ENCODE results near the gene CCDC85B. TPM values are rescaled to one million over a fixed set of nuclear protein-coding genes. Genes with fewer than 3 reads are reported as not detected.

The CCDC85B gene
- total and polyA plus RNA-seq, 10 donors: 38.7 to 131 (median 51.3) TPM

DNA sequence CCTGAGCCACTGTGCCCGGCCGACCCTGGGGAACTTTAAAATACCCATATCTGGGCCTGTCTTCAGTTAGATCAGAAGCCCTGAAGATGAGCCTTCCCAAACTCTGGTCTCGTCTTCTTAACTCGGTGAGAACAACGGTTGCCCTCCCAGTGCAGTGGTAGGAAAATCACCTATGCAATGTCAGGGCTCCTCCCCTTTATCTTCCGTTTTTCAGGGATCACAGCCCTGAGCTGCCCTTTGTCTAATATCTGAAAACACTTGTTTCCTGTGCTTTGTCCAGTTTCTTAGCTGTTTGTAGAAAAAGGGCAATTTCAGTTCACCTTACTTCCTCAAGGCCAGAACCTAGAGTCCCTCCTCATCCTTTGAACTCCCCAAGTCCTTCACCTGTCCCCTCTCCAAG is 38.2 kb downstream of the CCDC85B start:
- Histone ChIP-seq H3K4me3 (peak overlapping the region in 1 of 8 donors; percentile 59), H3K36me3 (peaks cover 0 to 19% (median under 1%) of the 10 kb centered on the region in 6 donors), H3K4me1 (peaks cover 12 to 28% (median 20%) of the 10 kb centered on the region in 6 donors), H3K27ac (peak overlapping the region; percentile 76 to 94 (median 86)), H3K27me3 (replicated peaks in 1 of 7) (no peaks in the 10 kb centered on the region), H3K9me3 (no peaks in the 10 kb centered on the region)
- TF ChIP-seq POLR2AphosphoS5 (IDR thresholded peaks at IDR 0.05) (no peak), POLR2A (IDR thresholded peaks at IDR 0.05) (no peak), CTCF (IDR thresholded peaks at IDR 0.05 in 8 of 11, conservative IDR thresholded peaks at IDR 0.05 in 3 of 11) (no peak)
- WGBS, 5 donors: 31 to 48% (median 33%) methylated on average over 6 of the region's 6 CpGs
- no peak for DNase-seq
- intact Hi-C loops (cut with DNase I; ENCODE audit: low total_unique reads): no loop called here

DNA sequence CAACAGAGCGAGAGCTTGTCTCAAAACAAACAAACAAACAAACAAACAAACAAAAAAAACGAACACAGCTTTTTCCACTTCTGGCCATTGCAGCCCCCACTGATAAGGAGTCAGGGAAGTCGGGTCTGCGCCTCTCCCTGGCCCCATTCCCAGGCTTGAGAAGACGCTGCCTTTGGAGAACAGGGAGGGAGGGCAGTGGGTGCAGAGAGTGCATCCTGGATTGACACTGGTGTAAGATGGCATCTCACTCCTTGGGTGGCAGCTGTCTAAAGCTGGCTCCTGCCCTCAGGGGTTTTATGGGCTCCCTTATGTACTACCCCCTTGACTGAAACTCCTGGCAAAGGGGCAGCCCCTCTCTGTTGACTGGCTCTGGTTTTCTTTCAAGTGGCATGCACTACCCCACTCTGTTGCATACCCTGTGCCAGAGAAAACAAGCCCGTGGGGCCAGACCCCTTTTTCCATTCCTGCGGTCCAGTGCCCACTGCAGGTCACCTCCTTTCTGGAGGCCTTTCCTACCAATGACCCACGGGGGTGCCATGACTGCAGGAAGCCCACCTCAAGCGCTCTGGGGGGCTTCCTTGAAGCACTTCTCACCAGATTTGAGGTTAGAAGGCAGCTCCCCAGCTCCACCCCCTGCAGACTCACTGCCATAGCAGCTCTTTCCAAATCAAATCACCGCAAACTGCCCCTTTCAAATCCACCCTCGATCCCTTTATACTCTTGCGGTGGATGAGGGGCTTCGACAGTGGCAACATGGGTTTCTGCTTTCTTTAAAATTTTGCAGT is 41.5 kb downstream of the CCDC85B start:
- Histone ChIP-seq H3K9me3 (no peaks in the 10 kb centered on the region), H3K27ac (no peak overlapping the region), H3K4me1 (peaks cover 12 to 24% (median 20%) of the 10 kb centered on the region in 6 donors), H3K27me3 (replicated peaks in 1 of 7) (no peaks in the 10 kb centered on the region), H3K4me3 (no peak overlapping the region), H3K36me3 (no peaks in the 10 kb centered on the region)
- WGBS, 5 donors: 66 to 74% (median 72%) methylated on average over 13 of the region's 13 CpGs
- intact Hi-C loops (cut with DNase I; ENCODE audit: low total_unique reads): no loop called here
- DNase-seq: no peak
- TF ChIP-seq POLR2AphosphoS5 (IDR thresholded peaks at IDR 0.05): no peak
- no peak for TF ChIP-seq CTCF (IDR thresholded peaks at IDR 0.05 in 8 of 11, conservative IDR thresholded peaks at IDR 0.05 in 3 of 11)
- TF ChIP-seq POLR2A (IDR thresholded peaks at IDR 0.05): no peak

DNA sequence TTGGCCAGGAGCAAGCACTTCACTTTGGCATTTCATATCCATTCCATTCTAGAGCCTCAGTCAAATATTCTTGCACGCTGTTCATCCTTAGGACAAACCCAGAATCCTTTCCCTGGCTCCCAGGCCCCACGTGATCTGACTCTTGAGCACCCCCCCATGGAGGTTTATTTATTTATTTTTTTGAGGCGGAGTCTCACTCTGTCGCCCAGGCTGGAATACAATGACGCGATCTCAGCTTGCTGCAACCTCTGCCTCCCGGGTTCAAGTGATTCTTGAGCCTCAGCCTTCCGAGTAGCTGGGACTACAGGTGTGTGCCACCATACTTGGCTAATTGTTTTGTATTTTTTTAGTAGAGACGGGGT is 42.1 kb downstream of the CCDC85B start:
- peaks cover 0 to 5% (median 0%) of the 10 kb centered on the region in 7 donors for H3K27me3 ChIP-seq (replicated peaks in 1 of 7)
- peaks cover 9 to 18% (median 14%) of the 10 kb centered on the region in 6 donors for H3K4me1 ChIP-seq
- no peak for DNase-seq
- H3K9me3 ChIP-seq: no peaks in the 10 kb centered on the region
- H3K4me3 ChIP-seq: no peak overlapping the region
- no peaks in the 10 kb centered on the region for H3K36me3 ChIP-seq
- WGBS, 5 donors: 52 to 70% (median 63%) methylated on average over 9 of the region's 9 CpGs
- H3K27ac ChIP-seq: no peak overlapping the region
- TF ChIP-seq POLR2AphosphoS5 (IDR thresholded peaks at IDR 0.05) (no peak), POLR2A (IDR thresholded peaks at IDR 0.05) (no peak), CTCF (IDR thresholded peaks at IDR 0.05 in 8 of 11, conservative IDR thresholded peaks at IDR 0.05 in 3 of 11) (no peak)
- intact Hi-C loops (cut with DNase I; ENCODE audit: low total_unique reads): no loop called here

DNA sequence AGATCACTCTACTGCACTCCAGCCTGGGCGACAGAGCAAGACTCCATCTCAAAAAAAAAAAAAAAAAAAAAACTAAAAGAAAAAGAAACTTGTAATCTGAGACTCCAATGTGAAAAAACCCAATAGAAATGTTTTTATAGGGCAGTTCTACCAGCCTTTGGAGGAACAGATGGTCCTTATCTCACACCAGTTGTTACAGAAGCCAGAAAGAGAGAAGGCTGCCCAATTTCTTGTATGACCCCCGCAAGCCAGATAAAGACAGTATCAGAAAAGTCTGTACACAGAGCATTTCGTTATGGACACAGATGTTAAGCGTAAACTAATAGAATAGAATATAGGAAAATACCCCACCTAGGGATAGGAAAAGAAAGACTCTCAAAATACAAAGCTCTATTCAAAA is 43.5 kb downstream of the CCDC85B start:
- no peak for TF ChIP-seq CTCF (IDR thresholded peaks at IDR 0.05 in 8 of 11, conservative IDR thresholded peaks at IDR 0.05 in 3 of 11)
- TF ChIP-seq POLR2AphosphoS5 (IDR thresholded peaks at IDR 0.05): no peak
- TF ChIP-seq POLR2A (IDR thresholded peaks at IDR 0.05): no peak
- no peak for DNase-seq
- intact Hi-C loops (cut with DNase I; ENCODE audit: low total_unique reads): no loop called here
- Histone ChIP-seq H3K4me1 (peaks cover 0 to 3% (median under 1%) of the 10 kb centered on the region in 6 donors), H3K27me3 (replicated peaks in 1 of 7) (peaks cover 0 to 9% (median 0%) of the 10 kb centered on the region in 7 donors), H3K36me3 (no peaks in the 10 kb centered on the region), H3K9me3 (no peaks in the 10 kb centered on the region), H3K27ac (no peak overlapping the region), H3K4me3 (no peak overlapping the region)
- 80 to 88% (median 84%) methylated on average over 4 of the region's 4 CpGs for WGBS, 5 donors

Measured in spleen (tissue), 11 donors.